Measurements from ENCODE around the gene FAM25A. TPM values are rescaled to one million over a fixed set of nuclear protein-coding genes. Genes with fewer than 3 reads are reported as not detected.
A peak's percentile ranks its signal among the peaks of the same experiment; 100 is the strongest.

The FAM25A gene
- total RNA-seq, 1 experiment from 2014 or later, result 2.7 TPM

GRCh38 chr10:86971232-86971991 lies 48.7 kb upstream of the FAM25A start:
- peak overlapping the region; percentile 95 for H3K27ac ChIP-seq (ENCODE audit: low read depth, low read length)
- peaks cover 51 to 83% of the 10 kb centered on the region in 2 experiments for H3K4me1 ChIP-seq (ENCODE audit: control insufficient read depth in 1 of 2, insufficient read depth in 2 of 2, low read length in 2 of 2)
- TF ChIP-seq ZNF274 (IDR thresholded peaks at IDR 0.05; ENCODE audit: low read depth, low read length), result no peak
- TF ChIP-seq EZH2 (IDR thresholded peaks at IDR 0.05), result no peak
- peak; percentile 96 for TF ChIP-seq TCF7L2 (IDR thresholded peaks at IDR 0.05; ENCODE audit: borderline replicate concordance, extremely low read depth, insufficient read depth, insufficient read length)
- peak; percentile 86 for TF ChIP-seq POLR2AphosphoS5 (IDR thresholded peaks at IDR 0.05; ENCODE audit: low read depth, low read length)
- TF ChIP-seq EZH2phosphoT487 (IDR thresholded peaks at IDR 0.05; ENCODE audit: borderline replicate concordance), result no peak
- TF ChIP-seq FOSL1 (IDR thresholded peaks at IDR 0.05; ENCODE audit: low read depth), result no peak
- TF ChIP-seq, protein P1, sequence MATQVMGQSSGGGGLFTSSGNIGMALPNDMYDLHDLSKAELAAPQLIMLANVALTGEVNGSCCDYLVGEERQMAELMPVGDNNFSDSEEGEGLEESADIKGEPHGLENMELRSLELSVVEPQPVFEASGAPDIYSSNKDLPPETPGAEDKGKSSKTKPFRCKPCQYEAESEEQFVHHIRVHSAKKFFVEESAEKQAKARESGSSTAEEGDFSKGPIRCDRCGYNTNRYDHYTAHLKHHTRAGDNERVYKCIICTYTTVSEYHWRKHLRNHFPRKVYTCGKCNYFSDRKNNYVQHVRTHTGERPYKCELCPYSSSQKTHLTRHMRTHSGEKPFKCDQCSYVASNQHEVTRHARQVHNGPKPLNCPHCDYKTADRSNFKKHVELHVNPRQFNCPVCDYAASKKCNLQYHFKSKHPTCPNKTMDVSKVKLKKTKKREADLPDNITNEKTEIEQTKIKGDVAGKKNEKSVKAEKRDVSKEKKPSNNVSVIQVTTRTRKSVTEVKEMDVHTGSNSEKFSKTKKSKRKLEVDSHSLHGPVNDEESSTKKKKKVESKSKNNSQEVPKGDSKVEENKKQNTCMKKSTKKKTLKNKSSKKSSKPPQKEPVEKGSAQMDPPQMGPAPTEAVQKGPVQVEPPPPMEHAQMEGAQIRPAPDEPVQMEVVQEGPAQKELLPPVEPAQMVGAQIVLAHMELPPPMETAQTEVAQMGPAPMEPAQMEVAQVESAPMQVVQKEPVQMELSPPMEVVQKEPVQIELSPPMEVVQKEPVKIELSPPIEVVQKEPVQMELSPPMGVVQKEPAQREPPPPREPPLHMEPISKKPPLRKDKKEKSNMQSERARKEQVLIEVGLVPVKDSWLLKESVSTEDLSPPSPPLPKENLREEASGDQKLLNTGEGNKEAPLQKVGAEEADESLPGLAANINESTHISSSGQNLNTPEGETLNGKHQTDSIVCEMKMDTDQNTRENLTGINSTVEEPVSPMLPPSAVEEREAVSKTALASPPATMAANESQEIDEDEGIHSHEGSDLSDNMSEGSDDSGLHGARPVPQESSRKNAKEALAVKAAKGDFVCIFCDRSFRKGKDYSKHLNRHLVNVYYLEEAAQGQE (IDR thresholded peaks at IDR 0.05; ENCODE audit: low read depth), result no peak
- TF ChIP-seq, protein P2, sequence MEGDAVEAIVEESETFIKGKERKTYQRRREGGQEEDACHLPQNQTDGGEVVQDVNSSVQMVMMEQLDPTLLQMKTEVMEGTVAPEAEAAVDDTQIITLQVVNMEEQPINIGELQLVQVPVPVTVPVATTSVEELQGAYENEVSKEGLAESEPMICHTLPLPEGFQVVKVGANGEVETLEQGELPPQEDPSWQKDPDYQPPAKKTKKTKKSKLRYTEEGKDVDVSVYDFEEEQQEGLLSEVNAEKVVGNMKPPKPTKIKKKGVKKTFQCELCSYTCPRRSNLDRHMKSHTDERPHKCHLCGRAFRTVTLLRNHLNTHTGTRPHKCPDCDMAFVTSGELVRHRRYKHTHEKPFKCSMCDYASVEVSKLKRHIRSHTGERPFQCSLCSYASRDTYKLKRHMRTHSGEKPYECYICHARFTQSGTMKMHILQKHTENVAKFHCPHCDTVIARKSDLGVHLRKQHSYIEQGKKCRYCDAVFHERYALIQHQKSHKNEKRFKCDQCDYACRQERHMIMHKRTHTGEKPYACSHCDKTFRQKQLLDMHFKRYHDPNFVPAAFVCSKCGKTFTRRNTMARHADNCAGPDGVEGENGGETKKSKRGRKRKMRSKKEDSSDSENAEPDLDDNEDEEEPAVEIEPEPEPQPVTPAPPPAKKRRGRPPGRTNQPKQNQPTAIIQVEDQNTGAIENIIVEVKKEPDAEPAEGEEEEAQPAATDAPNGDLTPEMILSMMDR (IDR thresholded peaks at IDR 0.05 in 2 of 3, conservative IDR thresholded peaks at IDR 0.05 in 1 of 3; ENCODE audit: borderline replicate concordance in 1 of 3, insufficient read depth in 1 of 3, low read depth in 2 of 3, low read length in 2 of 3), result 0 out of 6 replicates have a peak, but pooled peaks of 1 of the 3 experiments have one; percentile 11
- TF ChIP-seq SRF (IDR thresholded peaks at IDR 0.05; ENCODE audit: low read depth), result no peak
- no peak for TF ChIP-seq RAD21 (IDR thresholded peaks at IDR 0.05; ENCODE audit: low read depth)
- no peak for TF ChIP-seq CBX3 (IDR thresholded peaks at IDR 0.05; ENCODE audit: low read depth)
- TF ChIP-seq JUND (IDR thresholded peaks at IDR 0.05), result no peak
- TF ChIP-seq ATF3 (IDR thresholded peaks at IDR 0.05), result no peak
- TF ChIP-seq POLR2A (IDR thresholded peaks at IDR 0.05; ENCODE audit: borderline replicate concordance, extremely low read depth, insufficient read depth, insufficient read length), result peak; percentile 32
- TF ChIP-seq CEBPB (IDR thresholded peaks at IDR 0.05; ENCODE audit: low read depth), result no peak
- TF ChIP-seq EGR1 (IDR thresholded peaks at IDR 0.05; ENCODE audit: low read depth), result no peak
- TF ChIP-seq ELF1 (IDR thresholded peaks at IDR 0.05; ENCODE audit: borderline replicate concordance, low read depth), result no peak
- TF ChIP-seq MAX (IDR thresholded peaks at IDR 0.05), result no peak
- no peak for TF ChIP-seq SIN3A (IDR thresholded peaks at IDR 0.05; ENCODE audit: low read depth)
- TF ChIP-seq YY1 (IDR thresholded peaks at IDR 0.05; ENCODE audit: extremely low read depth, insufficient replicate concordance, low read depth, low read length), result peak; percentile 31
- TF ChIP-seq ZFX (IDR thresholded peaks at IDR 0.05), result peak; percentile 81

More at GRCh38 chr10:86971232-86971991, 48.7 kb upstream of the FAM25A start:
- H3K4me2 ChIP-seq (ENCODE audit: low read length), result peak overlapping the region; percentile 90
- peaks cover 35% of the 10 kb centered on the region for H3K79me2 ChIP-seq (ENCODE audit: insufficient read depth, low read length)
- H4K20me1 ChIP-seq (ENCODE audit: insufficient read depth), result no peaks in the 10 kb centered on the region
- ATAC-seq (peak; percentile 49), DNase-seq (ENCODE audit: low read depth, low spot score) (peak; percentile 88)
- ChIA-PET CTCF (interaction anchor here (0.5 to 4.3 kb wide), 3 partner anchors 9 to 32 kb away, joined by 3 to 36 read pairs (median 5); partner anchors contain the start of gene SNCG), RAD21 (ENCODE audit: low non-redundant PET in 1 of 2, low total read pairs in 2 of 2, uncharacterized antibody in 2 of 2, unreplicated experiment in 2 of 2) (interaction anchor here in 1 of 2 experiments (0.6 kb wide), 1 partner anchor 124 kb away, joined by 3 read pairs; the partner anchor contains the start of gene SHLD2), POLR2A (interaction anchor here (0.7 to 5.8 kb wide), 6 partner anchors 8 to 125 kb away, joined by 3 to 58 read pairs (median 4); partner anchors contain the start of genes GLUD1, MMRN2, SHLD2 and SNCG)
- peak overlapping the region; percentile 98 for H3K9ac ChIP-seq (ENCODE audit: low read length)
- no peaks in the 10 kb centered on the region for H3K27me3 ChIP-seq (ENCODE audit: insufficient read depth, low read length)
- H3K9me2 ChIP-seq (ENCODE audit: insufficient read depth), result no peaks in the 10 kb centered on the region
- BruUV-seq (replicated peaks), result no TSS peak
- no peak overlapping the region for H2AFZ ChIP-seq (ENCODE audit: low read depth, low read length, poor library complexity, severe bottlenecking)
- no peaks in the 10 kb centered on the region for H3K9me3 ChIP-seq (ENCODE audit: control insufficient read depth in 1 of 2, insufficient read depth in 1 of 2, low read depth in 1 of 2, low read length in 2 of 2)
- peak overlapping the region; percentile 70 to 79 for H3K4me3 ChIP-seq (replicated peaks in 1 of 2; ENCODE audit: low read depth in 1 of 2, low read length in 2 of 2)
- H3K36me3 ChIP-seq (ENCODE audit: control insufficient read depth in 1 of 2, insufficient read depth in 2 of 2, low read length in 2 of 2), result no peaks in the 10 kb centered on the region
- intact Hi-C loops (cut with micrococcal nuclease), result loop anchor here (2.0 kb wide), 1 partner anchor 123 kb away; the partner anchor contains the start of genes GLUD1 and SHLD2

All from HCT116 (cell line).